ENCODE measurements around the gene NFE2L3.

NFE2L3 gene

DNA sequence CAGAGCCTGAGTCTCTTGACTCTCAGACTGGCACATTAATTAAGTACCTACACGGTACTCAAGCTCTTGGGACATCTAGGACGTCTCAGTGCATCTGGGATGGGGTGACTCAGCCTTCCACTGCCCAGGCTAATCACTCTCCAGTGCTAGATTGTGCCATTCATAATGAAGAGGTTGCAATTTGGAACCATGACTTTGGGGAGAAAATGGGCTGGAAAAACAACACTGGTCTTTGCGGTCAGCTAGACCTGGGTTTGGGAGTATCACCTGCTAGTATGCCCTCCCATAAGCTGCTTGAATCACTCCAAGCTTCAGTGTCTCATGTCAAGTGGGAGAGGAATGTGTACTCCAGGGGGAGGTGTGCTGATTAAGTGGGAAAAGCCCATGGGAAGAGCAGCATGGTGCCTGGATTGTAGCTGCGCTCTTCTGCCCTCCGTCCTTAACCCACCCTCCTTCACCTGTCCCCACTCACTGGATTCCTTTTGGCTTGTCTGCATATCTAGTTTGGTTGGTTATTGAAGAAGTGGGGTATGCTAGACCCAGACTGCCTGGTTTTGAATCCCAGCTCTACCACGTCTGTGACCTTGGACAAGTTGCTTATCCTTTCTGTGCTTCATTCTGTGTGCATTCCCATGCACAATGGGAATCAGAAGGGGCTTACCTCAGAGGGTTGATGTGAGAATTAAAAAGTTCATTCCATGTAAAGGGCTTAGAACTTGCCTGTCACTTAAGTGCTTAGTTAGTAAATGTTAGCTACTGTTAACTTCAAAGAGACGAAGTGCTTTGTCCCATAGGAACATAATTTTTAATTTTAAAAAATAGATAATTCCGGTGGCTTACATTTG is 3.8 kb downstream of the NFE2L3 start:
- no peak for DNase-seq
- TF ChIP-seq CTCF (IDR thresholded peaks at IDR 0.05): no peak
- Mint-ChIP-seq H3K36me3 (ENCODE audit: low read depth) (no peaks in the 10 kb centered on the region), H3K9me3 (no peaks in the 10 kb centered on the region), H3K4me1 (peaks cover 29% of the 10 kb centered on the region), H3K27me3 (ENCODE audit: low read depth, poor library complexity) (peaks cover 53% of the 10 kb centered on the region), H3K4me3 (no peak overlapping the region), H3K27ac (no peak overlapping the region)

DNA sequence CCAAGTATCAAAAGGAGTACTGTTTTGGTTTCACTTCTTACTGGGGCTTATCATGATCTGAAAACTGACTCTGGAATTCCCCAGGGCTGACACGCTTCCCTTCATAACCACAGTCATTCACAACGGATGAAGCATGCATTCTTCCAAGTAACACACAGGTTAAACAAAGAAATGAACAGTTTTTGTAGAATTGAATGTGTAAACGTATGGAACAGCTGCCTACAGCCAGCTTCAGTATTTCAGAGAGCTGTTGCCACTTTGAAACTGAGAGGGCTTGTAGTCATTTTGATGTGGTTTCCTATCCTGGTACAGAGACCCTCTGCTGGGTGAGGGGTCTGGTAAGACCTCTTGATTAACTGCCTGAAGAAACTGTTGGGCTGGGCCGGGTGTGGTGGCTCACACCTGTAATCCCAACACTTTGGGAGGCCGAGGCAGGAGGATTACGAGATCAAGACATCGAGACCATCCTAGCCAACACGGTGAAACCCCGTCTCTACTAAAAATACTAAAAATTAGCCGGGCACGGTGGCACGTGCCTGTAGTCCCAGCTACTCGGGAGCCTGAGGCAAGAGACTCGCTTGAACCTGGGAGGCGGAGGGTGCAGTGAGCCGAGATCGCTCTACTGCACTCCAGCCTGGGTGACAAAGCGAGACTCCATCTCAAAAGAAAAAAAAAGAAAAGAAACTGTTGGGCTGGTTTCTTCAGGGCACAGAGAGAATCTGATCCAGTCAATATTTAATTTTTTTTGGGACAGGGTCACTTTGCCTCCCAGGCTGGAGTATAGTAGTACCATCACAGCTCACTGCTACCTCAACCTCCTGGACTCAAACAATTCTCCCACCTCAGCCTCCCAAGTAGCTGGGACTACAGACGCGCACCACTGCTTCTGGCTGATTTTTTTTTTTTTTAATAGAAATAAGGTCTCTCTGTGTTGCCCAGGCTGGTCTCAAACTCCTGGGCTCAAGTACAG is 4.7 kb downstream of the NFE2L3 start:
- H3K27me3 Mint-ChIP-seq (ENCODE audit: low read depth, poor library complexity): peaks cover 47% of the 10 kb centered on the region
- peaks cover 21% of the 10 kb centered on the region for H3K4me1 Mint-ChIP-seq
- H3K9me3 Mint-ChIP-seq: no peaks in the 10 kb centered on the region
- H3K27ac Mint-ChIP-seq: no peak overlapping the region
- H3K36me3 Mint-ChIP-seq (ENCODE audit: low read depth): no peaks in the 10 kb centered on the region
- TF ChIP-seq CTCF (IDR thresholded peaks at IDR 0.05): no peak
- no peak overlapping the region for H3K4me3 Mint-ChIP-seq
- DNase-seq: no peak

DNA sequence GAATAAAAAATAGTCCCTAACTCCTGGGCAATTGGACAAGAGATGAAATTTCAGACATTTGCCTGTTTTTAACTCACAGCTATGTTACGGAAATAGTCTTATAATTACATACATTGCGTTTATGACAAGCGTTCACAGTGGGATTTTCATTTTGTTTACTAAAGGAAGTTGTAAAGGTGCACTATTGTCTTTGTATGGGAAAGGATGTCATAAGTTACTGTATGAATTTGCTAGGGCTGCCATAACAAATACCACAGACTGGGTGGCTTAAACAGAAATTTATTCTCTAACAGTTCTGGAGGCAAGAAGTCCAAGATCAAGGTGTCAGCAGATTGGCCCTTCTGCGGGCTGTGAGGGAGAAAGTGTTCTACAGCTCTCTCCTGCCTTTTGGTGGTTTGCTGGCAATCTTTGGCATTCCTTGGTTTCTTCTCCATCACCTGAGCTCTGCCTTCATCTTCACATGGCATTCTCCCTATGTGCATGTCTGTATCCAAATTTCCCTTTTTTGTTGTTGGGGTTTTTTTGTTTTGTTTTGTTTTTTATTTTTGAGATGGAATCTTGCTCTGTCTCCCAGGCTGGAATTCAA is 5.6 kb downstream of the NFE2L3 start:
- no peak for DNase-seq
- no peak for TF ChIP-seq CTCF (IDR thresholded peaks at IDR 0.05)
- peaks cover 45% of the 10 kb centered on the region for H3K27me3 Mint-ChIP-seq (ENCODE audit: low read depth, poor library complexity)
- H3K4me1 Mint-ChIP-seq: peaks cover 19% of the 10 kb centered on the region
- H3K9me3 Mint-ChIP-seq: no peaks in the 10 kb centered on the region
- no peak overlapping the region for H3K4me3 Mint-ChIP-seq
- H3K27ac Mint-ChIP-seq: no peak overlapping the region
- no peaks in the 10 kb centered on the region for H3K36me3 Mint-ChIP-seq (ENCODE audit: low read depth)

- Mint-ChIP-seq H3K27me3 (ENCODE audit: low read depth, poor library complexity) (peaks cover 30% of the 10 kb centered on the region), H3K9me3 (no peaks in the 10 kb centered on the region), H3K27ac (no peak overlapping the region), H3K36me3 (ENCODE audit: low read depth) (no peaks in the 10 kb centered on the region), H3K4me3 (no peak overlapping the region), H3K4me1 (peaks cover 7% of the 10 kb centered on the region)
- no peak for TF ChIP-seq CTCF (IDR thresholded peaks at IDR 0.05)
- DNase-seq: no peak
Measured at GRCh38 chr7:26159243-26159642, 7.2 kb downstream of the NFE2L3 start.

GRCh38 chr7:26160896-26161295 is 8.9 kb downstream of the NFE2L3 start:
- H3K27ac Mint-ChIP-seq: no peak overlapping the region
- no peak overlapping the region for H3K4me3 Mint-ChIP-seq
- no peaks in the 10 kb centered on the region for H3K36me3 Mint-ChIP-seq (ENCODE audit: low read depth)
- H3K4me1 Mint-ChIP-seq: peaks cover 7% of the 10 kb centered on the region
- TF ChIP-seq CTCF (IDR thresholded peaks at IDR 0.05): no peak
- peaks cover 3% of the 10 kb centered on the region for H3K9me3 Mint-ChIP-seq
- peaks cover 14% of the 10 kb centered on the region for H3K27me3 Mint-ChIP-seq (ENCODE audit: low read depth, poor library complexity)
- no peak for DNase-seq
